ENCODE measurements around the gene ATG4D. TPM values are rescaled to one million over a fixed set of nuclear protein-coding genes. Genes with fewer than 3 reads are reported as not detected.

ATG4D gene
- total and polyA plus RNA-seq, 2 experiments from 2014 or later: 15.1 to 55.5 TPM

GRCh38 chr19:10499550-10500246 is 44.0 kb upstream of the ATG4D start:
- Histone ChIP-seq H3K4me2 (peak overlapping the region; percentile 75), H4K20me1 (replicated peaks; ENCODE audit: insufficient read depth) (no peaks in the 10 kb centered on the region; the same call in 1 of the 2 replicates), H3K36me3 (ENCODE audit: insufficient read depth) (peaks cover 24% of the 10 kb centered on the region; the same call in 1 of the 2 replicates), H2AFZ (no peak overlapping the region), H3K79me2 (replicated peaks; ENCODE audit: insufficient read depth) (peaks cover 74% of the 10 kb centered on the region), H3K27me3 (ENCODE audit: insufficient read depth) (peaks cover 9% of the 10 kb centered on the region; the same call in 1 of the 2 replicates), H3K4me1 (ENCODE audit: insufficient read depth) (peaks cover 28% of the 10 kb centered on the region), H3K9me2 (ENCODE audit: insufficient read depth) (no peaks in the 10 kb centered on the region), H3K4me3 (no peak overlapping the region), H3F3A (replicated peaks; ENCODE audit: low read depth) (peaks cover 21% of the 10 kb centered on the region), H3K27ac (ENCODE audit: low read depth) (no peak overlapping the region)
- DNase-seq (ENCODE audit: low spot score): peak; percentile 70
- Mint-ChIP-seq H3K27me3 (ENCODE audit: insufficient read depth, low read depth, poor library complexity) (peaks cover 20% of the 10 kb centered on the region), H3K4me1 (peaks cover 25% of the 10 kb centered on the region), H3K4me3 (peak overlapping the region; percentile 67), H3K27ac (peak overlapping the region; percentile 95), H3K36me3 (ENCODE audit: low read depth) (peaks cover 57% of the 10 kb centered on the region), H3K9me3 (peaks cover 4% of the 10 kb centered on the region; the same call in 1 of the 3 replicates)
- TF ChIP-seq ZNF114 (CRISPR knock-in tag; IDR thresholded peaks at IDR 0.05): no peak
- TF ChIP-seq CREB1 (CRISPR knock-in tag; IDR thresholded peaks at IDR 0.05; ENCODE audit: low read depth): peak; percentile 42; the same call in 1 of the 2 replicates
- no peak for TF ChIP-seq EZH2 (IDR thresholded peaks at IDR 0.05; ENCODE audit: low read depth, unreplicated experiment)
- ATAC-seq: peak; percentile 53

DNA sequence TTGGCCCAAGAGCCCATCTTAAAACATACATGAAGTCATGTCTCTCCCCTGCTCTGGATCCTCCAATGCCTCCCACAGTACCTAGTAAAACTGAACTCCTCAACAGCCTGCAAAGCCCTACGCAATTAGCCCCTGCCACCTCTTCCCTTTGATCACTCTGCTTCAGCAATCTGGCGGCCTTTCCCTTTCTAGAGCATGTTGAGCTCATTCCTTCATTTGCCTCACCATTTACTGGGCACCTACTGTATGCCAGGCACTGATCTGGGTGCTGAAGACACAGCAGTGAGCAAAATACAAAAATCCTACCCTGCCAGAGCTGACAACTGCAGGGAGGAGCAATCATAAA is 43.5 kb upstream of the ATG4D start:
- DNase-seq (ENCODE audit: low spot score): no peak
- peaks cover 9% of the 10 kb centered on the region; the same call in 1 of the 2 replicates for H3K27me3 ChIP-seq (ENCODE audit: insufficient read depth)
- H3K36me3 ChIP-seq (ENCODE audit: insufficient read depth): peaks cover 19% of the 10 kb centered on the region; the same call in 1 of the 2 replicates
- H3K4me2 ChIP-seq: peak overlapping the region; percentile 75
- H4K20me1 ChIP-seq (replicated peaks; ENCODE audit: insufficient read depth): no peaks in the 10 kb centered on the region; the same call in 1 of the 2 replicates
- peaks cover 4% of the 10 kb centered on the region; the same call in 1 of the 3 replicates for H3K9me3 Mint-ChIP-seq
- H3K4me3 ChIP-seq: 0 out of 2 replicates have a peak overlapping the region, but pooled peaks have one; percentile 35
- peak overlapping the region; percentile 95 for H3K27ac Mint-ChIP-seq
- H3K4me1 Mint-ChIP-seq: peaks cover 25% of the 10 kb centered on the region
- peaks cover 21% of the 10 kb centered on the region for H3F3A ChIP-seq (replicated peaks; ENCODE audit: low read depth)
- no peak overlapping the region for H2AFZ ChIP-seq
- peaks cover 69% of the 10 kb centered on the region for H3K79me2 ChIP-seq (replicated peaks; ENCODE audit: insufficient read depth)
- peaks cover 52% of the 10 kb centered on the region for H3K36me3 Mint-ChIP-seq (ENCODE audit: low read depth)
- peaks cover 28% of the 10 kb centered on the region for H3K4me1 ChIP-seq (ENCODE audit: insufficient read depth)
- H3K27me3 Mint-ChIP-seq (ENCODE audit: insufficient read depth, low read depth, poor library complexity): peaks cover 20% of the 10 kb centered on the region
- peak overlapping the region; percentile 77 for H3K27ac ChIP-seq (ENCODE audit: low read depth)
- ATAC-seq: no peak; the same call in 2 of the 3 replicates
- H3K4me3 Mint-ChIP-seq: peak overlapping the region; percentile 67
- no peaks in the 10 kb centered on the region for H3K9me2 ChIP-seq (ENCODE audit: insufficient read depth)
- TF ChIP-seq, protein P1, sequence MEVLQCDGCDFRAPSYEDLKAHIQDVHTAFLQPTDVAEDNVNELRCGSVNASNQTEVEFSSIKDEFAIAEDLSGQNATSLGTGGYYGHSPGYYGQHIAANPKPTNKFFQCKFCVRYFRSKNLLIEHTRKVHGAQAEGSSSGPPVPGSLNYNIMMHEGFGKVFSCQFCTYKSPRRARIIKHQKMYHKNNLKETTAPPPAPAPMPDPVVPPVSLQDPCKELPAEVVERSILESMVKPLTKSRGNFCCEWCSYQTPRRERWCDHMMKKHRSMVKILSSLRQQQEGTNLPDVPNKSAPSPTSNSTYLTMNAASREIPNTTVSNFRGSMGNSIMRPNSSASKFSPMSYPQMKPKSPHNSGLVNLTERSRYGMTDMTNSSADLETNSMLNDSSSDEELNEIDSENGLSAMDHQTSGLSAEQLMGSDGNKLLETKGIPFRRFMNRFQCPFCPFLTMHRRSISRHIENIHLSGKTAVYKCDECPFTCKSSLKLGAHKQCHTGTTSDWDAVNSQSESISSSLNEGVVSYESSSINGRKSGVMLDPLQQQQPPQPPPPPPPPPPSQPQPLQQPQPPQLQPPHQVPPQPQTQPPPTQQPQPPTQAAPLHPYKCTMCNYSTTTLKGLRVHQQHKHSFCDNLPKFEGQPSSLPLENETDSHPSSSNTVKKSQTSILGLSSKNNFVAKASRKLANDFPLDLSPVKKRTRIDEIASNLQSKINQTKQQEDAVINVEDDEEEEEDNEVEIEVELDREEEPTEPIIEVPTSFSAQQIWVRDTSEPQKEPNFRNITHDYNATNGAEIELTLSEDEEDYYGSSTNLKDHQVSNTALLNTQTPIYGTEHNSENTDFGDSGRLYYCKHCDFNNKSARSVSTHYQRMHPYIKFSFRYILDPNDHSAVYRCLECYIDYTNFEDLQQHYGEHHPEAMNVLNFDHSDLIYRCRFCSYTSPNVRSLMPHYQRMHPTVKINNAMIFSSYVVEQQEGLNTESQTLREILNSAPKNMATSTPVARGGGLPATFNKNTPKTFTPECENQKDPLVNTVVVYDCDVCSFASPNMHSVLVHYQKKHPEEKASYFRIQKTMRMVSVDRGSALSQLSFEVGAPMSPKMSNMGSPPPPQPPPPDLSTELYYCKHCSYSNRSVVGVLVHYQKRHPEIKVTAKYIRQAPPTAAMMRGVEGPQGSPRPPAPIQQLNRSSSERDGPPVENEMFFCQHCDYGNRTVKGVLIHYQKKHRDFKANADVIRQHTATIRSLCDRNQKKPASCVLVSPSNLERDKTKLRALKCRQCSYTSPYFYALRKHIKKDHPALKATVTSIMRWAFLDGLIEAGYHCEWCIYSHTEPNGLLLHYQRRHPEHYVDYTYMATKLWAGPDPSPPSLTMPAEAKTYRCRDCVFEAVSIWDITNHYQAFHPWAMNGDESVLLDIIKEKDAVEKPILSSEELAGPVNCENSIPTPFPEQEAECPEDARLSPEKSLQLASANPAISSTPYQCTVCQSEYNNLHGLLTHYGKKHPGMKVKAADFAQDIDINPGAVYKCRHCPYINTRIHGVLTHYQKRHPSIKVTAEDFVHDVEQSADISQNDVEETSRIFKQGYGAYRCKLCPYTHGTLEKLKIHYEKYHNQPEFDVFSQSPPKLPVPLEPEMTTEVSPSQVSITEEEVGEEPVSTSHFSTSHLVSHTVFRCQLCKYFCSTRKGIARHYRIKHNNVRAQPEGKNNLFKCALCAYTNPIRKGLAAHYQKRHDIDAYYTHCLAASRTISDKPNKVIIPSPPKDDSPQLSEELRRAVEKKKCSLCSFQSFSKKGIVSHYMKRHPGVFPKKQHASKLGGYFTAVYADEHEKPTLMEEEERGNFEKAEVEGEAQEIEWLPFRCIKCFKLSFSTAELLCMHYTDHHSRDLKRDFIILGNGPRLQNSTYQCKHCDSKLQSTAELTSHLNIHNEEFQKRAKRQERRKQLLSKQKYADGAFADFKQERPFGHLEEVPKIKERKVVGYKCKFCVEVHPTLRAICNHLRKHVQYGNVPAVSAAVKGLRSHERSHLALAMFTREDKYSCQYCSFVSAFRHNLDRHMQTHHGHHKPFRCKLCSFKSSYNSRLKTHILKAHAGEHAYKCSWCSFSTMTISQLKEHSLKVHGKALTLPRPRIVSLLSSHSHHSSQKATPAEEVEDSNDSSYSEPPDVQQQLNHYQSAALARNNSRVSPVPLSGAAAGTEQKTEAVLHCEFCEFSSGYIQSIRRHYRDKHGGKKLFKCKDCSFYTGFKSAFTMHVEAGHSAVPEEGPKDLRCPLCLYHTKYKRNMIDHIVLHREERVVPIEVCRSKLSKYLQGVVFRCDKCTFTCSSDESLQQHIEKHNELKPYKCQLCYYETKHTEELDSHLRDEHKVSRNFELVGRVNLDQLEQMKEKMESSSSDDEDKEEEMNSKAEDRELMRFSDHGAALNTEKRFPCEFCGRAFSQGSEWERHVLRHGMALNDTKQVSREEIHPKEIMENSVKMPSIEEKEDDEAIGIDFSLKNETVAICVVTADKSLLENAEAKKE (CRISPR knock-in tag; IDR thresholded peaks at IDR 0.05): no peak
- TF ChIP-seq CREB1 (CRISPR knock-in tag; IDR thresholded peaks at IDR 0.05; ENCODE audit: low read depth) (no peak), JUNB (IDR thresholded peaks at IDR 0.05; ENCODE audit: unreplicated experiment) (no peak), EZH2 (IDR thresholded peaks at IDR 0.05; ENCODE audit: low read depth, unreplicated experiment) (no peak), ZNF114 (CRISPR knock-in tag; IDR thresholded peaks at IDR 0.05) (no peak), NANOG (IDR thresholded peaks at IDR 0.05; ENCODE audit: borderline replicate concordance) (no peak), EZH2phosphoT487 (IDR thresholded peaks at IDR 0.05; ENCODE audit: unreplicated experiment) (no peak), ZNF331 (CRISPR knock-in tag; IDR thresholded peaks at IDR 0.05; ENCODE audit: low read depth) (no peak)
- TF ChIP-seq, protein P2, sequence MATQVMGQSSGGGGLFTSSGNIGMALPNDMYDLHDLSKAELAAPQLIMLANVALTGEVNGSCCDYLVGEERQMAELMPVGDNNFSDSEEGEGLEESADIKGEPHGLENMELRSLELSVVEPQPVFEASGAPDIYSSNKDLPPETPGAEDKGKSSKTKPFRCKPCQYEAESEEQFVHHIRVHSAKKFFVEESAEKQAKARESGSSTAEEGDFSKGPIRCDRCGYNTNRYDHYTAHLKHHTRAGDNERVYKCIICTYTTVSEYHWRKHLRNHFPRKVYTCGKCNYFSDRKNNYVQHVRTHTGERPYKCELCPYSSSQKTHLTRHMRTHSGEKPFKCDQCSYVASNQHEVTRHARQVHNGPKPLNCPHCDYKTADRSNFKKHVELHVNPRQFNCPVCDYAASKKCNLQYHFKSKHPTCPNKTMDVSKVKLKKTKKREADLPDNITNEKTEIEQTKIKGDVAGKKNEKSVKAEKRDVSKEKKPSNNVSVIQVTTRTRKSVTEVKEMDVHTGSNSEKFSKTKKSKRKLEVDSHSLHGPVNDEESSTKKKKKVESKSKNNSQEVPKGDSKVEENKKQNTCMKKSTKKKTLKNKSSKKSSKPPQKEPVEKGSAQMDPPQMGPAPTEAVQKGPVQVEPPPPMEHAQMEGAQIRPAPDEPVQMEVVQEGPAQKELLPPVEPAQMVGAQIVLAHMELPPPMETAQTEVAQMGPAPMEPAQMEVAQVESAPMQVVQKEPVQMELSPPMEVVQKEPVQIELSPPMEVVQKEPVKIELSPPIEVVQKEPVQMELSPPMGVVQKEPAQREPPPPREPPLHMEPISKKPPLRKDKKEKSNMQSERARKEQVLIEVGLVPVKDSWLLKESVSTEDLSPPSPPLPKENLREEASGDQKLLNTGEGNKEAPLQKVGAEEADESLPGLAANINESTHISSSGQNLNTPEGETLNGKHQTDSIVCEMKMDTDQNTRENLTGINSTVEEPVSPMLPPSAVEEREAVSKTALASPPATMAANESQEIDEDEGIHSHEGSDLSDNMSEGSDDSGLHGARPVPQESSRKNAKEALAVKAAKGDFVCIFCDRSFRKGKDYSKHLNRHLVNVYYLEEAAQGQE (IDR thresholded peaks at IDR 0.05; ENCODE audit: unreplicated experiment): no peak

All from GM23338 (cell line).